Upper lobe of left lung (tissue), 6 donors: ENCODE data around the gene SENP3. TPM values are rescaled to one million over a fixed set of nuclear protein-coding genes. Genes with fewer than 3 reads are reported as not detected.
A peak's percentile ranks its signal among the peaks of the same experiment; 100 is the strongest.

ENCODE experiments used
- ATAC-seq, 2 donors: fragments of 200-7000 bp; cut with Tn5 transposase; one replicate each; pipeline ENCODE4 v1.9.1; 2022; ENCODE audit warnings: mild to moderate bottlenecking in 2 of 2, moderate library complexity in 2 of 2; ENCODE audit not compliant: low FRiP score in 2 of 2
- DNase-seq, 2 donors: peaks; one replicate each; pipeline ENCODE4 v3.0.0-alpha.2; 2019 to 2020
- H3K27ac ChIP-seq, 4 donors: fragments of 200-600 bp; sonication (generic); one replicate each; pipeline ENCODE4 v1.5.1; 2016 to 2019
- H3K27me3 ChIP-seq, 4 donors: fragments of 200-600 bp; sonication (generic); one replicate each; pipeline ENCODE4 v1.5.1; 2017 to 2019
- H3K36me3 ChIP-seq, 4 donors: fragments of 200-600 bp; sonication (generic); one replicate each; pipeline ENCODE4 v1.5.1; 2016 to 2019
- H3K4me1 ChIP-seq, 4 donors: fragments of 200-600 bp; sonication (generic); one replicate each; pipeline ENCODE4 v1.5.1; 2018 to 2019
- H3K4me3 ChIP-seq, 4 donors: fragments of 200-600 bp; sonication (generic); one replicate each; pipeline ENCODE4 v1.5.1; 2017 to 2019; ENCODE audit warnings: mild to moderate bottlenecking in 2 of 4, moderate library complexity in 1 of 4
- H3K9me3 ChIP-seq, 4 donors: fragments of 200-600 bp; sonication (generic); one replicate each; pipeline ENCODE4 v1.5.1; 2018 to 2019
- CTCF ChIP-seq, 6 experiments: fragments of 450-650 bp in 4 of 6; fragments of 200-600 bp in 2 of 6; sonication (generic) in 2 of 6; IDR thresholded peaks; one replicate each; pipeline ENCODE4 v1.5.1; 2016 to 2019; ENCODE audit warnings: antibody characterized with exemption in 6 of 6
- EP300 ChIP-seq, 4 donors: sonication (generic); formaldehyde crosslinking; IDR thresholded peaks; one replicate each; pipeline ENCODE4 v1.5.1; 2017; ENCODE audit warnings: antibody characterized with exemption in 4 of 4, control low read depth in 2 of 4
- POLR2A ChIP-seq, 4 donors: fragments of 450-650 bp; IDR thresholded peaks; one replicate each; pipeline ENCODE4 v1.5.1; 2016 to 2017; ENCODE audit warnings: antibody characterized with exemption in 4 of 4, mild to moderate bottlenecking in 2 of 4
- POLR2AphosphoS5 ChIP-seq, 2 donors: sonication (generic); formaldehyde crosslinking; IDR thresholded peaks; one replicate each; pipeline ENCODE4 v1.5.1; 2017; ENCODE audit warnings: antibody characterized with exemption in 2 of 2
- WGBS, 2 donors: methylation state at CpG; one replicate each; pipeline ENCODE4 v1.1.5; 2017 to 2018; 5-methylcytosine and 5-hydroxymethylcytosine counted together
- total RNA-seq, 6 donors: library from RNA; depleted of rRNA in 4 of 6; stranded (reverse); fragments of >200 nt in 4 of 6; gene quantifications; one replicate each; pipeline versions ENCODE4 v1.1.0 to v1.2.1, GENCODE V29; 2016 to 2021
- donor health status: DM: no; HTN: no; CAD: no; lungs with moderate emphysema.
- donor health status: DM: no; HTN: yes; CAD: no; lungs with severe emphysema.

The SENP3 gene
- total RNA-seq, 6 donors from 2014 or later: 54.2 to 108 (median 57.5) TPM

GRCh38 chr17:7557775-7558543, 3.8 kb upstream of the SENP3 start:
- H3K27me3 ChIP-seq: no peaks in the 10 kb centered on the region
- H3K4me3 ChIP-seq: peak overlapping the region; percentile 5 to 95 (median 72)
- H3K9me3 ChIP-seq: no peaks in the 10 kb centered on the region
- peak overlapping the region; percentile 95 to 97 (median 96) for H3K27ac ChIP-seq
- peak in 2 of 6 experiments; percentile 5 to 16 for TF ChIP-seq CTCF (IDR thresholded peaks at IDR 0.05)
- peak in 1 of 4 donors; percentile 72 for TF ChIP-seq EP300 (IDR thresholded peaks at IDR 0.05)
- peak in 3 of 4 donors; percentile 38 to 86 (median 79) for TF ChIP-seq POLR2A (IDR thresholded peaks at IDR 0.05)
- peak; percentile 55 to 90 for TF ChIP-seq POLR2AphosphoS5 (IDR thresholded peaks at IDR 0.05)
- 11 to 14% methylated on average over 10 to 20 of the region's 21 CpGs for WGBS, 2 donors
- peaks cover 45 to 68% (median 55%) of the 10 kb centered on the region in 4 donors for H3K4me1 ChIP-seq
- DNase-seq (peak; percentile 93 to 98), ATAC-seq (peak; percentile 59 to 87)
- H3K36me3 ChIP-seq: peaks cover 0 to under 1% (median 0%) of the 10 kb centered on the region in 4 donors

- peaks cover 3 to 8% (median 7%) of the 10 kb centered on the region in 4 donors for H3K36me3 ChIP-seq
- TF ChIP-seq EP300 (IDR thresholded peaks at IDR 0.05) (no peak), POLR2A (IDR thresholded peaks at IDR 0.05) (peak in 1 of 4 donors; percentile 20), POLR2AphosphoS5 (IDR thresholded peaks at IDR 0.05) (no peak)
- H3K27ac ChIP-seq: peak within 1 kb of the TSS; percentile 95 to 97 (median 96)
- peak within 1 kb of the TSS; percentile 33 to 95 (median 72) for H3K4me3 ChIP-seq
- ATAC-seq (peak; percentile 9 to 44), DNase-seq (peak; percentile 60 to 76)
- H3K4me1 ChIP-seq: peaks cover 53 to 68% (median 63%) of the 10 kb centered on the region in 4 donors
- H3K27me3 ChIP-seq: no peaks in the 10 kb centered on the region
- no peaks in the 10 kb centered on the region for H3K9me3 ChIP-seq
- WGBS, 2 donors: 13 to 21% methylated on average over 16 of the region's 16 CpGs
Observed at GRCh38 chr17:7558544-7559319, 3.0 kb upstream of the SENP3 start, which contains the start of gene TNFSF13. TSS of gene TNFSF13 (plus strand) at chr17:7558750. CDS start at chr17:7559040, 290 bp downstream.

- no peak for ATAC-seq
- peak overlapping the region; percentile 33 to 95 (median 72) for H3K4me3 ChIP-seq
- WGBS, 2 donors: 56% methylated on average over 18 of the region's 18 CpGs
Observed at GRCh38 chr17:7559320-7560171, 2.2 kb upstream of the SENP3 start.

More at GRCh38 chr17:7559320-7560171, 2.2 kb upstream of the SENP3 start:
- H3K36me3 ChIP-seq: peaks cover 3 to 16% (median 12%) of the 10 kb centered on the region in 4 donors
- H3K27me3 ChIP-seq: no peaks in the 10 kb centered on the region
- H3K27ac ChIP-seq: peak overlapping the region; percentile 95 to 97 (median 96)
- peak in 1 of 2 donors; percentile 86 for DNase-seq
- H3K9me3 ChIP-seq: no peaks in the 10 kb centered on the region
- TF ChIP-seq POLR2AphosphoS5 (IDR thresholded peaks at IDR 0.05) (peak in 1 of 2 donors; percentile 54), EP300 (IDR thresholded peaks at IDR 0.05) (no peak), POLR2A (IDR thresholded peaks at IDR 0.05) (peak in 2 of 4 donors; percentile 23 to 82), CTCF (IDR thresholded peaks at IDR 0.05) (no peak)
- H3K4me1 ChIP-seq: peaks cover 61 to 73% (median 68%) of the 10 kb centered on the region in 4 donors
